ENCODE measurements around the gene FGF14.

- TF ChIP-seq POLR2A (IDR thresholded peaks at IDR 0.05) = no peak
- TF ChIP-seq, protein P1, sequence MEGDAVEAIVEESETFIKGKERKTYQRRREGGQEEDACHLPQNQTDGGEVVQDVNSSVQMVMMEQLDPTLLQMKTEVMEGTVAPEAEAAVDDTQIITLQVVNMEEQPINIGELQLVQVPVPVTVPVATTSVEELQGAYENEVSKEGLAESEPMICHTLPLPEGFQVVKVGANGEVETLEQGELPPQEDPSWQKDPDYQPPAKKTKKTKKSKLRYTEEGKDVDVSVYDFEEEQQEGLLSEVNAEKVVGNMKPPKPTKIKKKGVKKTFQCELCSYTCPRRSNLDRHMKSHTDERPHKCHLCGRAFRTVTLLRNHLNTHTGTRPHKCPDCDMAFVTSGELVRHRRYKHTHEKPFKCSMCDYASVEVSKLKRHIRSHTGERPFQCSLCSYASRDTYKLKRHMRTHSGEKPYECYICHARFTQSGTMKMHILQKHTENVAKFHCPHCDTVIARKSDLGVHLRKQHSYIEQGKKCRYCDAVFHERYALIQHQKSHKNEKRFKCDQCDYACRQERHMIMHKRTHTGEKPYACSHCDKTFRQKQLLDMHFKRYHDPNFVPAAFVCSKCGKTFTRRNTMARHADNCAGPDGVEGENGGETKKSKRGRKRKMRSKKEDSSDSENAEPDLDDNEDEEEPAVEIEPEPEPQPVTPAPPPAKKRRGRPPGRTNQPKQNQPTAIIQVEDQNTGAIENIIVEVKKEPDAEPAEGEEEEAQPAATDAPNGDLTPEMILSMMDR (IDR thresholded peaks at IDR 0.05) = no peak
These were observed 646.5 kb downstream of the FGF14 start for GRCh38 chr13:101755228-101755887.

Data from lower leg skin (tissue), 3 donors.